Measurements from ENCODE around the gene SS18.

Gene SS18

GRCh38 chr18:26088487-26088886 lies 1.9 kb downstream of the SS18 start:
- TF ChIP-seq ZFX (IDR thresholded peaks at IDR 0.05) (no peak), CTCF (conservative IDR thresholded peaks at IDR 0.05) (no peak)
- no peak overlapping the region for H3K27ac ChIP-seq

- no peak for TF ChIP-seq CTCF (conservative IDR thresholded peaks at IDR 0.05)
- no peak for TF ChIP-seq ZFX (IDR thresholded peaks at IDR 0.05)
- no peak overlapping the region for H3K27ac ChIP-seq
Measured at GRCh38 chr18:26086959-26087358, 3.5 kb downstream of the SS18 start.

- H3K27ac ChIP-seq, result no peak overlapping the region
- TF ChIP-seq ZFX (IDR thresholded peaks at IDR 0.05) (no peak), CTCF (conservative IDR thresholded peaks at IDR 0.05) (no peak)
Measured at GRCh38 chr18:26085056-26085455, 5.4 kb downstream of the SS18 start.

GRCh38 chr18:26083099-26083498 lies 7.3 kb downstream of the SS18 start:
- no peak overlapping the region for H3K27ac ChIP-seq

GRCh38 chr18:26082475-26082874 lies 7.9 kb downstream of the SS18 start:
- TF ChIP-seq ZFX (IDR thresholded peaks at IDR 0.05), result no peak
- no peak for TF ChIP-seq CTCF (conservative IDR thresholded peaks at IDR 0.05)
- H3K27ac ChIP-seq, result no peak overlapping the region

More at GRCh38 chr18:26083099-26083498, 7.3 kb downstream of the SS18 start:
- TF ChIP-seq ZFX (IDR thresholded peaks at IDR 0.05) (no peak), CTCF (conservative IDR thresholded peaks at IDR 0.05) (no peak)

- H3K27ac ChIP-seq, result no peak overlapping the region
Measured at GRCh38 chr18:26074246-26074645, 16.2 kb downstream of the SS18 start.

GRCh38 chr18:26073758-26074157 lies 16.7 kb downstream of the SS18 start:
- H3K27ac ChIP-seq, result no peak overlapping the region
- TF ChIP-seq ZFX (IDR thresholded peaks at IDR 0.05), result no peak
- TF ChIP-seq CTCF (conservative IDR thresholded peaks at IDR 0.05), result no peak

More at GRCh38 chr18:26074246-26074645, 16.2 kb downstream of the SS18 start:
- TF ChIP-seq CTCF (conservative IDR thresholded peaks at IDR 0.05) (no peak), ZFX (IDR thresholded peaks at IDR 0.05) (no peak)

All from C4-2B (cell line).